Tibial artery (tissue), 4 donors: ENCODE data around the gene SH2D4B.

ENCODE experiments used
- DNase-seq, 2 donors: peaks; one replicate each; pipeline ENCODE4 v3.0.0-alpha.2; 2019
- H3K27ac ChIP-seq, 2 donors: fragments of 200-600 bp; sonication (generic) in 1 of 2; 1 replicate in 1 of 2; 2 replicates in 1 of 2; pipeline ENCODE4 v1.5.1; 2018 to 2019; ENCODE audit warnings: mild to moderate bottlenecking in 1 of 2
- H3K27me3 ChIP-seq, 2 donors: fragments of 200-600 bp; sonication (generic) in 1 of 2; one replicate each; pipeline versions ENCODE4 v1.5.1 to v1.6.0; 2016 to 2019
- H3K36me3 ChIP-seq, 3 donors: fragments of 200-600 bp; sonication (generic) in 2 of 3; one replicate each; pipeline ENCODE4 v1.5.1; 2016 to 2019; ENCODE audit warnings: mild to moderate bottlenecking in 2 of 3
- H3K4me1 ChIP-seq, 4 donors: fragments of 200-600 bp; sonication (generic) in 2 of 4; 1 replicate in 3 of 4; 2 replicates in 1 of 4; pipeline ENCODE4 v1.5.1; 2016 to 2019
- H3K4me3 ChIP-seq, 2 donors: fragments of 200-600 bp; sonication (generic) in 1 of 2; 1 replicate in 1 of 2; 2 replicates in 1 of 2; pipeline ENCODE4 v1.5.1; 2018 to 2019; ENCODE audit warnings: mild to moderate bottlenecking in 2 of 2
- H3K9me3 ChIP-seq, 3 donors: fragments of 200-600 bp; sonication (generic) in 1 of 3; one replicate each; pipeline ENCODE4 v1.5.1; 2016 to 2019
- intact Hi-C: fragments of 100-400 bp; cut with DNase I; formaldehyde crosslinking; loops from one replicate; pipeline ENCODE4 v1.15.0; 2023; ENCODE audit warnings: low total_unique reads
- TF ChIP-seq, protein P1 (sequence below), 2 experiments: fragments of 200-600 bp in 1 of 2; fragments of 450-650 bp in 1 of 2; IDR thresholded peaks; one replicate each; pipeline ENCODE4 v1.5.1; 2017 to 2019; ENCODE audit warnings: antibody characterized with exemption in 2 of 2, mild to moderate bottlenecking in 1 of 2, moderate library complexity in 1 of 2

SH2D4B gene

DNA sequence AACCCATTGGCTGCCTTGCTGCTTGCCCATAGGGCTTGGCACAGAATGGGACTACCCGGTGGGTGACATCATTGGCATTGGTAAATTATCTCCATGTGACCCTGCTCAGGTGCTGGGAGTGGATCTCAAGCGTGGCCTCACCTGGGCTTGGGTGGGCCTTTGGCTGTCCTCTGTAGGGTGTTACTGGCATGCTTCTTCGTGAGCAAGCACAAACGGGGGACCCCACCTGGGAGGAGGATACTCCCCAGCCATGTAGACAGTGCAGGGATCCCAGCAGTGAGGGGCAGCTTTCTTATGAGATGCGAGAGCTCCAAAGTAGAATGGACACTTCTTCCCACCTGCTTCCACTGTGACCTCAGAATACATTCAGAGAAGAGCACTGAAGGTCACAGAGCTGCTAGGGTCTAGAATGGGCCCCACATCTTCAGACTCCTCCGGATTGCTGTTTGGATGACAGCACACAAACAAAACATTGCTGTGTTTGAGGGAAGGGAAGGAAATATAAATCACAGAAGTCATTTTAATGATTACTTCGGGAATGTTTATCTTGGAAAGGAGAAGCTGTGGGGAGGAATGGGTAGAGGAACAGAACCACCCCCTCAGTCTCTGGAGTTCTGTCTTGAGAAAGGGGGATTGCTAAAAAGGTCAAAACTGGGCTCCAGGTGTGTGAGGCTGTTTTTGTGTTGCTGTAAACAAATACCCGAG, 75.9 kb downstream of the SH2D4B start:
- intact Hi-C loops: no loop called here
- H3K4me1 ChIP-seq: no peaks in the 10 kb centered on the region
- TF ChIP-seq, protein P1, sequence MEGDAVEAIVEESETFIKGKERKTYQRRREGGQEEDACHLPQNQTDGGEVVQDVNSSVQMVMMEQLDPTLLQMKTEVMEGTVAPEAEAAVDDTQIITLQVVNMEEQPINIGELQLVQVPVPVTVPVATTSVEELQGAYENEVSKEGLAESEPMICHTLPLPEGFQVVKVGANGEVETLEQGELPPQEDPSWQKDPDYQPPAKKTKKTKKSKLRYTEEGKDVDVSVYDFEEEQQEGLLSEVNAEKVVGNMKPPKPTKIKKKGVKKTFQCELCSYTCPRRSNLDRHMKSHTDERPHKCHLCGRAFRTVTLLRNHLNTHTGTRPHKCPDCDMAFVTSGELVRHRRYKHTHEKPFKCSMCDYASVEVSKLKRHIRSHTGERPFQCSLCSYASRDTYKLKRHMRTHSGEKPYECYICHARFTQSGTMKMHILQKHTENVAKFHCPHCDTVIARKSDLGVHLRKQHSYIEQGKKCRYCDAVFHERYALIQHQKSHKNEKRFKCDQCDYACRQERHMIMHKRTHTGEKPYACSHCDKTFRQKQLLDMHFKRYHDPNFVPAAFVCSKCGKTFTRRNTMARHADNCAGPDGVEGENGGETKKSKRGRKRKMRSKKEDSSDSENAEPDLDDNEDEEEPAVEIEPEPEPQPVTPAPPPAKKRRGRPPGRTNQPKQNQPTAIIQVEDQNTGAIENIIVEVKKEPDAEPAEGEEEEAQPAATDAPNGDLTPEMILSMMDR (IDR thresholded peaks at IDR 0.05): no peak

DNA sequence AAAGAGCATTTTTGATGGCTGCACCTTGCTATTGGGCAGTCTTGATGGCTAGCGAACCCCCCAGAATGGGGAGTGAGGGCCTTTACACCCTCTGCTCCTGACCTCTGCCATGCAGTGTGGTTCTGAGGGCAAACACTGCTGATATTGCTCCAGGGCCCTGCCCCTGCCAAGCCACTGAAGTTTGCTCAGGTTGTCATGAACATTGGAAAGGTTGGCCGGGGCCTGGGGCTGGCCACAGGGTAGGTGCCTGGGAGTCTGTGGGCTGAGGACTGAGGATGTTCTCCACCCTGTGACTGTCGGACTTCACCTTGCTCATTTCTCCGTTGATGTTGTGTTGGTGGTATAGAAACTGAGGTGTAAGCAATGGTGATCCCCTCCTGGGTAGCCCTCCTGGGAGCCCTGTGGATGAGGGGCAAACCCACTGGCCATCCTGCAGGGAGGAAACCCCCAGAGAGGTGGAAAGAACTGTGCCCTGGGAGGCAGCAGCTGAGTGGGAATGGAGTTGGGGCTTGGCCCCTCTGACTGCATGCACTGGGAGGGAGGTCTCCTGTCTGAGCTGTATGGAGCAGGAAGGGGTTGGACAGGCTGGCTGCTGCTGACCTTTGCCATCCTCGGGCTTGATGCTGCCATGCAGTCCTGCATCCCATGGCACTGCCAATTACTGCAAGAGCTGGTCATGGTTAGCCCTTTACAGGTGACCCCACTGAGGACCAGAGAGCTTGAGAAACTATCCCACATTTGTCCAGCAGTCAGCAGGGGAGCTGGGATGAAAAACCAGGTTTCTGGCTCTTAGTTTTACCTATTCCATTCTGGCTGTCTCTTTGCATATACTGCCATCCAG, 77.1 kb downstream of the SH2D4B start:
- intact Hi-C loops: no loop called here
- no peaks in the 10 kb centered on the region for H3K27me3 ChIP-seq
- H3K4me1 ChIP-seq: no peaks in the 10 kb centered on the region
- no peaks in the 10 kb centered on the region for H3K9me3 ChIP-seq
- no peak overlapping the region for H3K4me3 ChIP-seq
- no peak overlapping the region for H3K27ac ChIP-seq
- TF ChIP-seq, protein P1 (IDR thresholded peaks at IDR 0.05): no peak
- no peaks in the 10 kb centered on the region for H3K36me3 ChIP-seq
- DNase-seq: no peak

More for the DNA sequence above, 75.9 kb downstream of the SH2D4B start:
- Histone ChIP-seq H3K9me3 (no peaks in the 10 kb centered on the region), H3K27me3 (no peaks in the 10 kb centered on the region), H3K36me3 (no peaks in the 10 kb centered on the region), H3K27ac (no peak overlapping the region), H3K4me3 (no peak overlapping the region)
- DNase-seq: no peak

DNA sequence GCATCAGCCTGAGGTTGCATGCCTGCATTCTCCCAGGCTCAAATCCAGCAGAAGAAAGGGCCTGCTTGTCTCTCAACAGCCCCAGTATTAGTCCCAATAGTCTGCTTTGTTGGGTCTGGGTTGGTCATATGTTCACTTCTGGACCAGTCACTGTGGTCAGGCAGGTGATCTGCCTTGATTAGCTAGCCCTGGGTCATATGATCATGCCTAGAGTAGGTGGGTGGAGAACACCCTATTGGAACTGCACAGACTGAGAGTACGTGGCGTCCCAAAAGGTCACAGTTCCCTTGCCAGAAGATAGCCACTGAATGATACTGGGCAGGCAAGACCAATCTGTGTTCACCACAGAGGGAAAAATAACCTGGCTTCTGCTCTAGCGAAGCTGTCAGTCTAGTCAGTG, 80.1 kb downstream of the SH2D4B start:
- Histone ChIP-seq H3K36me3 (no peaks in the 10 kb centered on the region), H3K9me3 (no peaks in the 10 kb centered on the region), H3K27ac (no peak overlapping the region), H3K27me3 (no peaks in the 10 kb centered on the region), H3K4me1 (no peaks in the 10 kb centered on the region), H3K4me3 (no peak overlapping the region)
- TF ChIP-seq, protein P1 (IDR thresholded peaks at IDR 0.05): no peak
- DNase-seq: no peak
- intact Hi-C loops: no loop called here

GRCh38 chr10:80619036-80619435, 81.3 kb downstream of the SH2D4B start:
- Histone ChIP-seq H3K9me3 (no peaks in the 10 kb centered on the region), H3K27me3 (no peaks in the 10 kb centered on the region), H3K4me3 (no peak overlapping the region), H3K27ac (no peak overlapping the region), H3K36me3 (no peaks in the 10 kb centered on the region), H3K4me1 (no peaks in the 10 kb centered on the region)
- TF ChIP-seq, protein P1 (IDR thresholded peaks at IDR 0.05): no peak
- DNase-seq: no peak
- intact Hi-C loops: no loop called here

DNA sequence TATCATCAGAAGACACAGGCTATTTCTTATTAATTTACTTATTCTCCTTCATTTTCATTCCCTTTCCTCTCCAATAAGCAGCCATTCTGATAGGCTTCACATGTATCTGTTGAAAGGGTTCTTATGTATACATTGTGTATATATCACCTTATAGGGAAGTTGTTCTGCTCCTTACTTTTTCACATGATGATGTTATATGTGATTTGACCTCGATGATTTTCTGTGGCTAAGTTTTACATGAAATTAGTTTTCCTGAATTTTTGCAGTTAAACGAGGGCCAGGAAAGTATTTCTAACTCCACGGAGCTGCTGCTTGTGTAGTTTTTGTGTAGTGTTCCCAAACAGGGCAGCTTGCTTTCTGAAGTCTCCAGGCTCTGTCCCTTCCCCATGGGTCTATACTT, 84.5 kb downstream of the SH2D4B start:
- intact Hi-C loops: no loop called here
- H3K27ac ChIP-seq: no peak overlapping the region
- no peaks in the 10 kb centered on the region for H3K9me3 ChIP-seq
- no peak for DNase-seq
- H3K4me1 ChIP-seq: no peaks in the 10 kb centered on the region
- H3K27me3 ChIP-seq: no peaks in the 10 kb centered on the region
- H3K4me3 ChIP-seq: no peak overlapping the region
- TF ChIP-seq, protein P1 (IDR thresholded peaks at IDR 0.05): no peak
- no peaks in the 10 kb centered on the region for H3K36me3 ChIP-seq
